Kidney (tissue), 14 donors: Measurements from ENCODE around the gene HAND1. TPM values are rescaled to one million over a fixed set of nuclear protein-coding genes. Genes with fewer than 3 reads are reported as not detected.

Experiments
- DNase-seq, 5 donors: peaks; one replicate each; pipeline ENCODE4 v3.0.0-alpha.2; 2013 to 2020
- FAIRE-seq: peaks from 2 replicates; lab custom pipeline; 2012; peaks lifted over from hg19 to GRCh38; lab: Jason Lieb, UNC
- H3K27ac ChIP-seq, 2 donors: one replicate each; pipeline ENCODE4 v1.7.0; 2013; ENCODE audit warnings: low read depth in 2 of 2, low read length in 2 of 2, inconsistent platforms in 1 of 2
- H3K27me3 ChIP-seq: one replicate; pipeline ENCODE4 v1.7.1; 2013; ENCODE audit warnings: low read length, inconsistent platforms; ENCODE audit not compliant: control insufficient read depth, insufficient read depth
- H3K36me3 ChIP-seq, 3 donors: one replicate each; pipeline versions ENCODE4 v1.7.0 to v1.7.1; 2013; ENCODE audit warnings: low read length in 3 of 3, control low read depth in 1 of 3, inconsistent platforms in 1 of 3; ENCODE audit not compliant: insufficient read depth in 3 of 3, control insufficient read depth in 2 of 3
- H3K4me1 ChIP-seq, 3 donors: one replicate each; pipeline versions ENCODE4 v1.7.0 to v1.7.1; 2013; ENCODE audit warnings: low read length in 3 of 3, inconsistent platforms in 1 of 3, low read depth in 1 of 3; ENCODE audit not compliant: control insufficient read depth in 2 of 3, insufficient read depth in 2 of 3
- H3K4me3 ChIP-seq, 3 donors: one replicate each; pipeline versions ENCODE4 v1.7.0 to v1.8.1; 2013; ENCODE audit warnings: low read length in 3 of 3, control low read depth in 1 of 3, inconsistent platforms in 1 of 3
- H3K9ac ChIP-seq, 3 donors: one replicate each; pipeline versions ENCODE4 v1.7.0 to v1.7.1; 2013; ENCODE audit warnings: low read length in 3 of 3, control low read depth in 1 of 3, inconsistent platforms in 1 of 3
- H3K9me3 ChIP-seq, 3 donors: one replicate each; pipeline versions ENCODE4 v1.7.0 to v1.7.1; 2013; ENCODE audit warnings: low read length in 3 of 3, control low read depth in 1 of 3, inconsistent platforms in 1 of 3; ENCODE audit not compliant: control insufficient read depth in 2 of 3, insufficient read depth in 1 of 3
- intact Hi-C: fragments of 100-400 bp; cut with DNase I; formaldehyde crosslinking; loops from one replicate; pipeline ENCODE4 v1.11.1; 2022
- polyA plus RNA-seq: library from polyadenylated mRNA; stranded (reverse); fragments of 350-450 nt; fragmentation: Illumina TruSeq; extraction: RNeasy Lipid Tissue Mini Kit (QIAGEN cat#74804); gene quantifications from one replicate; pipeline ENCODE4 v1.2.3, GENCODE V29; 2014; ENCODE audit warnings: low read depth, low replicate concordance; ENCODE audit not compliant: insufficient read depth
- total RNA-seq: library from RNA; stranded (reverse); fragmentation: NEBNext Ultra II Directional; extraction: Animal tissue kit (Norgen Biotek cat#: 25700); gene quantifications from one replicate; pipeline ENCODE4 v1.2.1, GENCODE V29; 2021
- TF ChIP-seq, protein P1 (sequence below): IDR thresholded peaks from 3 replicates; pipeline ENCODE4 v1.5.1; 2012; ENCODE audit warnings: mild to moderate bottlenecking, moderate library complexity, borderline replicate concordance; ENCODE audit not compliant: insufficient read depth; ENCODE audit errors: extremely low read depth
- donor health status: control.
- donor health status: control.
- donor health status: control.
- donor health status: control.
- donor health status: control.
- donor health status: DM: yes; HTN: yes; CAD: no.
- donor health status: Normal renal cell carcinoma (clear cell type).

The HAND1 gene
- total and polyA plus RNA-seq, 2 donors from 2014 or later, result not detected

- FAIRE-seq, result no peak
- Histone ChIP-seq H3K27me3 (peaks cover 89% of the 10 kb centered on the region), H3K27ac (no peak overlapping the region), H3K9ac (no peak overlapping the region), H3K4me1 (peaks cover 0 to 3% (median 0%) of the 10 kb centered on the region in 3 donors), H3K9me3 (no peaks in the 10 kb centered on the region), H3K36me3 (no peaks in the 10 kb centered on the region), H3K4me3 (no peak overlapping the region)
- intact Hi-C loops, result no loop called here
- peak in 3 of 5 donors; percentile 37 to 52 (median 38) for DNase-seq
- TF ChIP-seq, protein P1, sequence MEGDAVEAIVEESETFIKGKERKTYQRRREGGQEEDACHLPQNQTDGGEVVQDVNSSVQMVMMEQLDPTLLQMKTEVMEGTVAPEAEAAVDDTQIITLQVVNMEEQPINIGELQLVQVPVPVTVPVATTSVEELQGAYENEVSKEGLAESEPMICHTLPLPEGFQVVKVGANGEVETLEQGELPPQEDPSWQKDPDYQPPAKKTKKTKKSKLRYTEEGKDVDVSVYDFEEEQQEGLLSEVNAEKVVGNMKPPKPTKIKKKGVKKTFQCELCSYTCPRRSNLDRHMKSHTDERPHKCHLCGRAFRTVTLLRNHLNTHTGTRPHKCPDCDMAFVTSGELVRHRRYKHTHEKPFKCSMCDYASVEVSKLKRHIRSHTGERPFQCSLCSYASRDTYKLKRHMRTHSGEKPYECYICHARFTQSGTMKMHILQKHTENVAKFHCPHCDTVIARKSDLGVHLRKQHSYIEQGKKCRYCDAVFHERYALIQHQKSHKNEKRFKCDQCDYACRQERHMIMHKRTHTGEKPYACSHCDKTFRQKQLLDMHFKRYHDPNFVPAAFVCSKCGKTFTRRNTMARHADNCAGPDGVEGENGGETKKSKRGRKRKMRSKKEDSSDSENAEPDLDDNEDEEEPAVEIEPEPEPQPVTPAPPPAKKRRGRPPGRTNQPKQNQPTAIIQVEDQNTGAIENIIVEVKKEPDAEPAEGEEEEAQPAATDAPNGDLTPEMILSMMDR, result no peak
Measured at GRCh38 chr5:154483654-154484392, 5.8 kb upstream of the HAND1 start.

DNA sequence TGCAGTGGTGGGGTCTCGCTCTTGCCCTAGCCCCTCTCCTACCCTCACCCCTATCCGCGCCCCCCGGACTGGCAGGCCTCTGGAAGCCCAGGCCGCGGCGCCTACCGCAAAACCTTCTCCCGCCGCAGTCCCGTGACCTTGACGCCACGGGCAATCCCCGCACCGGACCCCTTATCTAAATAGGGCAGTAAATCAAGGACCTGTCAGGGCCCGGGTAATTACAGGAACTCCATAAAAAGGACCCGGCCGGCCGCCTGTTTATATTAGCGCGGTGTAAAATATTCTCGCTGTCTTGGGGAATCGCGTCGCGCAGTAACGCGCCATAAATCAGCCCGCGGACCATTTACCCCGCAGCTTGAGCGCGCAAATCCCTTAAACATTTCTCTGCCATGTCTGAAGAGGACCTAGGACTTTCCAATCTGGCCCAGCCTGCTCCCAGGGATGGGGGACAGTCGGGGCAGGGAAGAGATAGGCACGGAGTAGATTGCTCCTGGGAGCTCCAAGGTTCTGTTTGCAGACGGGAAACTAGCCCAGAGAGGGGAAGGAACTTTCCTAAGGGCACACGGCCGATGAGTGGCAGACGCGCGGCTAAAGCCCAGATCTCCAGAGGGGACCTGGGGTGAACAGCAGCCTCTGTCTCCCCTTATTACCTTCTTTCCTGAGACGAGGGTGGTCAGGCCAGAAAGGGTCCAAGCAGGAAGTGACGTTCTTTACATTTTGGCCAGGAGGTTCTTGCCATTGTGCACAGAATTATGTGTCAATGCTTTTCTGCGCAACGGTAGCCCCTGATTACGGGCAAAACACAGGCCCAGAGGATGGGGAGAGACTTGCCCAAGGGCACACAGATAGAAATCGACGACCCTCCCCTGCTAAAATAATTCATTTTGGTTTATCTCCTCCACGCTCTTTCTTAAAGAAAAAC is 4.8 kb upstream of the HAND1 start:
- peaks cover 92% of the 10 kb centered on the region for H3K27me3 ChIP-seq
- no peak overlapping the region for H3K4me3 ChIP-seq
- FAIRE-seq, result no peak
- TF ChIP-seq, protein P1, result no peak
- no peaks in the 10 kb centered on the region for H3K9me3 ChIP-seq
- no peaks in the 10 kb centered on the region for H3K36me3 ChIP-seq
- H3K27ac ChIP-seq, result no peak overlapping the region
- peaks cover 0 to 8% (median 0%) of the 10 kb centered on the region in 3 donors for H3K4me1 ChIP-seq
- DNase-seq, result peak in 4 of 5 donors; percentile 61 to 80 (median 66)
- intact Hi-C loops, result no loop called here
- H3K9ac ChIP-seq, result no peak overlapping the region

- DNase-seq, result peak in 1 of 5 donors; percentile 28
- Histone ChIP-seq H3K4me3 (no peak overlapping the region), H3K4me1 (peaks cover 0 to 16% (median 4%) of the 10 kb centered on the region in 3 donors), H3K9ac (no peak overlapping the region), H3K27me3 (peaks cover 92% of the 10 kb centered on the region), H3K9me3 (no peaks in the 10 kb centered on the region), H3K36me3 (no peaks in the 10 kb centered on the region), H3K27ac (no peak overlapping the region)
- intact Hi-C loops, result no loop called here
- TF ChIP-seq, protein P1, result no peak
- FAIRE-seq, result no peak
Measured at GRCh38 chr5:154481584-154482381, 3.8 kb upstream of the HAND1 start.
